ENCODE measurements around the gene PEAK1. TPM values are rescaled to one million over a fixed set of nuclear protein-coding genes. Genes with fewer than 3 reads are reported as not detected.

PEAK1 gene
- total and polyA plus RNA-seq, 2 donors (not counting 3 experiments of a cell fraction or from before 2014, with no cell fraction given): 17.9 to 91.9 TPM

- H3K79me2 ChIP-seq (ENCODE audit: control insufficient read depth, insufficient read depth, low read length): no peaks in the 10 kb centered on the region
- no peak overlapping the region for H3K4me2 ChIP-seq (ENCODE audit: insufficient read depth, low read length)
- no peak overlapping the region for H3K9ac ChIP-seq (replicated peaks; ENCODE audit: extremely low read depth, insufficient read depth, low read length)
- no peak overlapping the region for H2AFZ ChIP-seq (ENCODE audit: low read depth, low read length)
- intact Hi-C loops (cut with micrococcal nuclease): no loop called here
- no peak overlapping the region for H3K27ac ChIP-seq (ENCODE audit: insufficient read depth, low read depth, low read length)
- POLR2A ChIA-PET: no interaction called here
- H4K20me1 ChIP-seq (replicated peaks; ENCODE audit: control insufficient read depth, extremely low read depth, insufficient read depth, low read length): no peaks in the 10 kb centered on the region
- no peaks in the 10 kb centered on the region for H3K27me3 ChIP-seq (ENCODE audit: control insufficient read depth in 2 of 2, insufficient read depth in 2 of 2, low read length in 2 of 2)
- TF ChIP-seq EZH2 (IDR thresholded peaks at IDR 0.05; ENCODE audit: borderline replicate concordance, low read depth, low read length, severe bottlenecking): no peak
- no peak for TF ChIP-seq FOS (IDR thresholded peaks at IDR 0.05; ENCODE audit: borderline replicate concordance, insufficient read depth, low read length)
- TF ChIP-seq POLR2AphosphoS5 (IDR thresholded peaks at IDR 0.05; ENCODE audit: insufficient read depth, low read depth, low read length): no peak
- no peak for TF ChIP-seq MAX (IDR thresholded peaks at IDR 0.05; ENCODE audit: insufficient read depth, insufficient read length)
- no peak for TF ChIP-seq CTCF (IDR thresholded peaks at IDR 0.05; ENCODE audit: extremely low read depth in 1 of 2, insufficient read depth in 1 of 2, low read depth in 1 of 2, low read length in 2 of 2)
- TF ChIP-seq JUN (IDR thresholded peaks at IDR 0.05; ENCODE audit: borderline replicate concordance, insufficient read depth, insufficient read length, low read depth): no peak
- TF ChIP-seq MYC (IDR thresholded peaks at IDR 0.05; ENCODE audit: low read depth, low read length): no peak
- TF ChIP-seq POLR2A (IDR thresholded peaks at IDR 0.05; ENCODE audit: low read depth, low read length): no peak
- no peaks in the 10 kb centered on the region for H3K9me1 ChIP-seq (replicated peaks; ENCODE audit: control insufficient read depth, extremely low read depth, insufficient read depth, low read length)
- CTCF ChIA-PET: interaction anchor here (0.9 kb wide), 1 partner anchor 23 kb away, joined by 3 read pairs; no protein-coding TSS in a partner anchor
- FAIRE-seq (no peak), DNase-seq (ENCODE audit: low read depth, low spot score) (no peak)
- H3K4me3 ChIP-seq (replicated peaks in 1 of 3; ENCODE audit: insufficient read depth in 1 of 3, low read depth in 1 of 3, low read length in 3 of 3): no peak overlapping the region
- dilution Hi-C loops (cut with MboI; ENCODE audit: extremely low pct_ligation_motif_present, low sequenced_read_pairs): no loop called here
- no peaks in the 10 kb centered on the region for H3K9me3 ChIP-seq (replicated peaks; ENCODE audit: control insufficient read depth, insufficient read depth, low read length)
- no peaks in the 10 kb centered on the region for H3K36me3 ChIP-seq (ENCODE audit: control insufficient read depth in 2 of 2, extremely low read depth in 1 of 2, insufficient read depth in 2 of 2, low read length in 2 of 2)
- no TSS peak for BruUV-seq (replicated peaks)
- H3K4me1 ChIP-seq (ENCODE audit: control insufficient read depth, extremely low read depth, insufficient read depth, low read length): no peaks in the 10 kb centered on the region
These were observed 323.8 kb downstream of the PEAK1 start for GRCh38 chr15:77096138-77096537.
